ENCODE results near the gene CTNNBL1. TPM values are rescaled to one million over a fixed set of nuclear protein-coding genes. Genes with fewer than 3 reads are reported as not detected.

CTNNBL1 gene
- total RNA-seq, 1 donor from 2014 or later = 67.0 TPM

DNA sequence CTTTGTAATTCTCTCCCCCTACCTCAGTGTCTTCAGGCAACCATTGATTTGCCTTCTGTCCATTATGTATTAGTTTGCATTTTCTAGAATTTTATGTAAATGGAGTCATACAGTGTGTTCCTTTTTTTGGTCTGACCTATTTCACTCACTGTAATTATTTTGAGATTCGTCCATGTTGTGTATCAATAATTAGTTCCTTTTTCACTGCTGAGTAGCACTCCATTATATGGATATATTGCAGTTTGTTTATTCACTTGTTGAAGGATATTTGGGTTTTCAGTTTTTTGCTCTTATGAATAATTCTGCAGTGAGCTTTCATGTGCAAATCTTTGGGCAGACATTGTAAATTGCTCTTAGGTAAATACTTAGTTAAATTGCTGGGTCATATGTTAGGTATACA lies 97.1 kb downstream of the CTNNBL1 start:
- Histone ChIP-seq H3K27ac (ENCODE audit: low read depth, low read length) (no peak overlapping the region), H3K4me3 (ENCODE audit: insufficient read depth, low read depth, low read length) (no peak overlapping the region), H3K4me1 (ENCODE audit: insufficient read depth, low read length) (no peaks in the 10 kb centered on the region), H3K4me2 (ENCODE audit: low read length) (no peak overlapping the region), H3K79me2 (ENCODE audit: insufficient read depth, low read length) (no peaks in the 10 kb centered on the region), H3K9ac (ENCODE audit: low read length) (no peak overlapping the region), H2AFZ (ENCODE audit: low read depth, low read length) (no peak overlapping the region), H3K9me3 (ENCODE audit: insufficient read depth, low read depth, low read length) (no peaks in the 10 kb centered on the region), H4K20me1 (ENCODE audit: insufficient read depth, low read length) (peaks cover 3% of the 10 kb centered on the region), H3K36me3 (ENCODE audit: insufficient read depth, low read length) (no peaks in the 10 kb centered on the region), H3K27me3 (ENCODE audit: insufficient read depth, low read length) (no peaks in the 10 kb centered on the region)
- Mint-ChIP-seq H3K4me1 (ENCODE audit: low read depth, unreplicated experiment) (peaks cover 2% of the 10 kb centered on the region), H3K4me3 (ENCODE audit: unreplicated experiment) (no peak overlapping the region), H3K27me3 (ENCODE audit: low read depth, unreplicated experiment) (no peaks in the 10 kb centered on the region), H3K27ac (ENCODE audit: unreplicated experiment) (no peak overlapping the region), H3K36me3 (ENCODE audit: low read depth, unreplicated experiment) (peaks cover 24% of the 10 kb centered on the region), H3K9me3 (ENCODE audit: unreplicated experiment) (no peaks in the 10 kb centered on the region)
- TF ChIP-seq, protein P1, sequence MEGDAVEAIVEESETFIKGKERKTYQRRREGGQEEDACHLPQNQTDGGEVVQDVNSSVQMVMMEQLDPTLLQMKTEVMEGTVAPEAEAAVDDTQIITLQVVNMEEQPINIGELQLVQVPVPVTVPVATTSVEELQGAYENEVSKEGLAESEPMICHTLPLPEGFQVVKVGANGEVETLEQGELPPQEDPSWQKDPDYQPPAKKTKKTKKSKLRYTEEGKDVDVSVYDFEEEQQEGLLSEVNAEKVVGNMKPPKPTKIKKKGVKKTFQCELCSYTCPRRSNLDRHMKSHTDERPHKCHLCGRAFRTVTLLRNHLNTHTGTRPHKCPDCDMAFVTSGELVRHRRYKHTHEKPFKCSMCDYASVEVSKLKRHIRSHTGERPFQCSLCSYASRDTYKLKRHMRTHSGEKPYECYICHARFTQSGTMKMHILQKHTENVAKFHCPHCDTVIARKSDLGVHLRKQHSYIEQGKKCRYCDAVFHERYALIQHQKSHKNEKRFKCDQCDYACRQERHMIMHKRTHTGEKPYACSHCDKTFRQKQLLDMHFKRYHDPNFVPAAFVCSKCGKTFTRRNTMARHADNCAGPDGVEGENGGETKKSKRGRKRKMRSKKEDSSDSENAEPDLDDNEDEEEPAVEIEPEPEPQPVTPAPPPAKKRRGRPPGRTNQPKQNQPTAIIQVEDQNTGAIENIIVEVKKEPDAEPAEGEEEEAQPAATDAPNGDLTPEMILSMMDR (IDR thresholded peaks at IDR 0.05; ENCODE audit: insufficient read depth, low read depth, low read length) = no peak
- TF ChIP-seq EZH2 (IDR thresholded peaks at IDR 0.05; ENCODE audit: insufficient read depth, low read length) = no peak
- DNase-seq (ENCODE audit: low read depth) (no peak), FAIRE-seq (no peak)

DNA sequence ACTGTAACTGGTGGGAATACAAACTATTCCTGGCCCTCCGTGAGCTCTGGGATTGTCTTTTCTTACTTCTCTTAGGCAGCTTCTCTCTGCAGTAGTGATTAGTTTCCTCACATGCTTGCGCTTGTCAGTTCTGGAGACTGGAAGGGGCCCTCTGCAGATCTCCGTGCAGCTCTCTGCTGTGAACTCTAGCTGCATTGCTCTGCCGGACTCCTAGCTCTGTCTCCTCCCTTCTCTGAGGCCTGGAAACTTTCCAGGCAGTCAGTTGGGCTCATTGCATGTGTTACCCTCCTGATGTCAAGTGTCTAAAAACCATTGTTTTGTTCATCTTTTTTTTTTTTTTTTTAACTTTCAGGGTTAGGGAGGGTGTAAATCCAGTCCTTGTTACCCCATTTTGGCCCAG lies 102.3 kb downstream of the CTNNBL1 start:
- FAIRE-seq = no peak
- Mint-ChIP-seq H3K4me1 (ENCODE audit: low read depth, unreplicated experiment) (peaks cover 4% of the 10 kb centered on the region), H3K27me3 (ENCODE audit: low read depth, unreplicated experiment) (no peaks in the 10 kb centered on the region), H3K4me3 (ENCODE audit: unreplicated experiment) (no peak overlapping the region), H3K9me3 (ENCODE audit: unreplicated experiment) (no peaks in the 10 kb centered on the region), H3K27ac (ENCODE audit: unreplicated experiment) (no peak overlapping the region), H3K36me3 (ENCODE audit: low read depth, unreplicated experiment) (peaks cover 8% of the 10 kb centered on the region)
- no peak for TF ChIP-seq EZH2 (IDR thresholded peaks at IDR 0.05; ENCODE audit: insufficient read depth, low read length)
- TF ChIP-seq, protein P1 (IDR thresholded peaks at IDR 0.05; ENCODE audit: insufficient read depth, low read depth, low read length) = no peak
- peaks cover 13% of the 10 kb centered on the region for H4K20me1 ChIP-seq (ENCODE audit: insufficient read depth, low read length)
- H3K79me2 ChIP-seq (ENCODE audit: insufficient read depth, low read length) = no peaks in the 10 kb centered on the region
- H3K4me2 ChIP-seq (ENCODE audit: low read length) = no peak overlapping the region
- H3K27me3 ChIP-seq (ENCODE audit: insufficient read depth, low read length) = no peaks in the 10 kb centered on the region
- H2AFZ ChIP-seq (ENCODE audit: low read depth, low read length) = no peak overlapping the region
- H3K27ac ChIP-seq (ENCODE audit: low read depth, low read length) = no peak overlapping the region
- no peak for DNase-seq (ENCODE audit: low read depth)
- H3K9me3 ChIP-seq (ENCODE audit: insufficient read depth, low read depth, low read length) = no peaks in the 10 kb centered on the region
- H3K4me3 ChIP-seq (ENCODE audit: insufficient read depth, low read depth, low read length) = no peak overlapping the region
- peaks cover 3% of the 10 kb centered on the region for H3K36me3 ChIP-seq (ENCODE audit: insufficient read depth, low read length)
- H3K9ac ChIP-seq (ENCODE audit: low read length) = no peak overlapping the region
- peaks cover 9% of the 10 kb centered on the region for H3K4me1 ChIP-seq (ENCODE audit: insufficient read depth, low read length)

DNA sequence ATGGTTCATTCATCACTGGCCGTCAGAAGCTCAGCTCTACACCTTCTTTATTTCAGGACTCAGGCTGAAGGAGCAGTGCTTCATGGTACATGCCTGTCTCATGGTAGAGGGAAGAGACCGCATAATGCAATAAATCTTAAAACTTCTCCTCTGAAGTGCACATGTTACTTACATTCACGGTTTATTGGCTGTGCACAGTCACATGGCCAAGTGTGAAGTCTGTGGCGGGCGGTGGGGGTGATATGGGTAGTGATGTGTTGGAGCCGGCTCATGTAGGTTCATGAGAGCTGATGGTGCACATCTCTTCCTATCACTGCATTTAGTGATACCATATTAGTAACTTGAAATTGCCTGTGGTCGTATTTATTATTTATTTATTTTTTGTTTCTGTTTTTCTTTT lies 102.9 kb downstream of the CTNNBL1 start:
- no peak overlapping the region for H3K4me2 ChIP-seq (ENCODE audit: low read length)
- H3K27me3 ChIP-seq (ENCODE audit: insufficient read depth, low read length) = no peaks in the 10 kb centered on the region
- no peak overlapping the region for H3K27ac ChIP-seq (ENCODE audit: low read depth, low read length)
- Mint-ChIP-seq H3K36me3 (ENCODE audit: low read depth, unreplicated experiment) (peaks cover 6% of the 10 kb centered on the region), H3K4me3 (ENCODE audit: unreplicated experiment) (no peak overlapping the region), H3K27ac (ENCODE audit: unreplicated experiment) (no peak overlapping the region), H3K9me3 (ENCODE audit: unreplicated experiment) (no peaks in the 10 kb centered on the region), H3K27me3 (ENCODE audit: low read depth, unreplicated experiment) (no peaks in the 10 kb centered on the region), H3K4me1 (ENCODE audit: low read depth, unreplicated experiment) (peaks cover 4% of the 10 kb centered on the region)
- H3K4me3 ChIP-seq (ENCODE audit: insufficient read depth, low read depth, low read length) = no peak overlapping the region
- H3K9me3 ChIP-seq (ENCODE audit: insufficient read depth, low read depth, low read length) = no peaks in the 10 kb centered on the region
- peaks cover 13% of the 10 kb centered on the region for H4K20me1 ChIP-seq (ENCODE audit: insufficient read depth, low read length)
- DNase-seq (ENCODE audit: low read depth) (no peak), FAIRE-seq (no peak)
- TF ChIP-seq, protein P1 (IDR thresholded peaks at IDR 0.05; ENCODE audit: insufficient read depth, low read depth, low read length) = no peak
- TF ChIP-seq EZH2 (IDR thresholded peaks at IDR 0.05; ENCODE audit: insufficient read depth, low read length) = no peak
- H3K79me2 ChIP-seq (ENCODE audit: insufficient read depth, low read length) = no peaks in the 10 kb centered on the region
- H3K9ac ChIP-seq (ENCODE audit: low read length) = no peak overlapping the region
- no peak overlapping the region for H2AFZ ChIP-seq (ENCODE audit: low read depth, low read length)
- H3K4me1 ChIP-seq (ENCODE audit: insufficient read depth, low read length) = peaks cover 9% of the 10 kb centered on the region
- peaks cover 3% of the 10 kb centered on the region for H3K36me3 ChIP-seq (ENCODE audit: insufficient read depth, low read length)
